ENCODE results near the gene PICK1.

The PICK1 gene

DNA sequence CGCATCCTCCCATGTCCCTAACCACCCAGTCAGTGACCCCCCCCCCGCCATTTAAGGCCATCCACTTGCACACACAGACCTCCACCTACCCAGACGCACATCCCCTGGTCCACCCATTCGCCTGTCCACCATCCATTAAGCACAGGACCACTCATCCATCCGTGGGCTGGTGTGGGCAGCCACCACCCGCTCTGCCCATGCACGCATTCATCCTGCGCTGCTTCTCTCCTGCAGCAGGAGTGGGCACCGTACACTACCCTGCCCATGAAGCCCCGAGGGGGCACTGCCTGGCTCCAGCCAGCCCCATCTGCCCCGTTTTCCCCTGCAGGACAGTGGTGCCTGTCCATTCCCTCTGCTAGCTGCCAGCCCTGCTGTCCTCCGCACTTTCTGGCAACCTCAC is 30.7 kb downstream of the PICK1 start:
- DNase-seq (ENCODE audit: low read depth in 2 of 2) = no peak

DNA sequence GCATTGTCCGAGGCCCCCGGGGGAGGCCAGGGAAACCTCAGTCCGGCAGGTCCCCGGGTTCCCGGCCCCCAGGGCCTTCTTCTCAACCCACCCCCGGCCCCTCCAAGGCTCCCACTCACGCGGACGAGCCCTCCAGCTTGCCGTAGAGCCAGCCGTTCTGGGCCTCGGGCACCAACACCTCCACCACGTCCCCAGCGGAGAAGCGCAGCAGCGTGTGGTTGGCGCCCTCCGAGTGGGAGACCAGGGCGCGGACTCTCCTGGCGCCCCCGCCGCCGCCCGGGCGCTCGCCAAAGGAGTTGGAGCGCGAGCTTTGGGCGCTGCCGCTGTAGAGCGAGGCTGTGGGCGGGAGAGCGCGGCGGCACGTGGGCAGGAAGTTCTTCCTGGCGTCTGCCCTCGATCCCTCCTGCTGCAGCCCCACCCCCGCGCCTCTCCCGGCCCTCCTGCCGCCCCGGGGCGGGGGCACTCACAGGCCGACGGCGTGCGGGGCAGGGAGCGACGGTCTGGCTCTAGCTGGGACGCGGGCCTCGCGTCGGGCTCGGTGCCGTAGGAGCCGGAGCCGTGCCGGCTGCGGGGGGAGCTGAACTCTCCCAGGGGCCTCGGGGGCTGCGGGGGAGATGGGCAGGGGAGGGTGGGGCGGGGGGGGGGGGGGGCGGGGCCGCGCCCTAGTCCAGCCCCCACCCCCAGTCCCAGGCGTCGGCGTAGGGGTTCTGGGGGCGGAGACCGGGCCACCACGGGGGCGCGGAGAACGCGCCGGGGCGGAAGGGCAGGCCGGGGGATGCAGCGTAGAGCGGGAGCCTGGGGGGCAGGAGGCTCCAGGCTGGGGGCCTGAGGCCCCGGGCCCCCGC is 31.6 kb downstream of the PICK1 start:
- no peak for DNase-seq (ENCODE audit: low read depth in 2 of 2)

DNA sequence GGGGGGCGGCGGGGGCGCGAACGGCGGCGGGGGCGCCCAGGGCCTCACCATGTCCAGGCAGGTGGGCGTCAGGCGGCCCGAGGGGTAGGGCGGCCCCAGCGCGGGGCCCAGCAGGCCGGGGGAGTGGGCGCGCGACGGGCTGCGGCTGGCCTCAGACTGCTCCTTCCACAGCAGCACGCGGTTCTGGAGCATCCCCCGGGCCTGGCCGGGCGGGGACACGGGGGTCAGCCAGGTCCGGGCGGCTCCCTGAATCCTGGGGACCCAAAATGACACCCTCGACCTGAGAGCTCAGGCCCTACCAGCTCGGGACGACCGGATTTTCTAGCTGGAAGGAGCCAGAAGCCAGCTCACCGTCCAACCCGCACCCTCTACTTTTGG is 32.3 kb downstream of the PICK1 start:
- no peak for DNase-seq (ENCODE audit: low read depth in 2 of 2)

DNA sequence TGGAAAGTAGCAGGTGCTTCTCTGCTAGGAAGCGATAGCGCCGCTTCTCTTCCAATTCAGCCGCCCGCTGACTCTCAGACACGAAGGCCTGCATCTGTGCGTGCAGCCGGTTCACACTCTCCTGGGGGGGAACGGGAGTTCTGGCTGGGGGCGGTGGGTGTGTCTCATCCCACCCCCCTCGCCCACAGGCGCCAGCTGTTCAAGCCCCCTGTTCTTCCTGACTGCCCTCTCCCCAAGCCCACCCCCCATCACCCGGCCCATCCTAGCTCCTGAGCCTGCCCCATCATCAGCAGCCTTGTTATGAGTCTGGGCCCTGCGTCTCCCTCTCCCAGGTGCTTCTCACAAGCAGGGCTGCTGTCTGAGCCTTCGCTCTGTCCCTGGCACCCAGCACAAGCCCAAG is 39.9 kb downstream of the PICK1 start:
- DNase-seq (ENCODE audit: low read depth in 2 of 2) = no peak

DNA sequence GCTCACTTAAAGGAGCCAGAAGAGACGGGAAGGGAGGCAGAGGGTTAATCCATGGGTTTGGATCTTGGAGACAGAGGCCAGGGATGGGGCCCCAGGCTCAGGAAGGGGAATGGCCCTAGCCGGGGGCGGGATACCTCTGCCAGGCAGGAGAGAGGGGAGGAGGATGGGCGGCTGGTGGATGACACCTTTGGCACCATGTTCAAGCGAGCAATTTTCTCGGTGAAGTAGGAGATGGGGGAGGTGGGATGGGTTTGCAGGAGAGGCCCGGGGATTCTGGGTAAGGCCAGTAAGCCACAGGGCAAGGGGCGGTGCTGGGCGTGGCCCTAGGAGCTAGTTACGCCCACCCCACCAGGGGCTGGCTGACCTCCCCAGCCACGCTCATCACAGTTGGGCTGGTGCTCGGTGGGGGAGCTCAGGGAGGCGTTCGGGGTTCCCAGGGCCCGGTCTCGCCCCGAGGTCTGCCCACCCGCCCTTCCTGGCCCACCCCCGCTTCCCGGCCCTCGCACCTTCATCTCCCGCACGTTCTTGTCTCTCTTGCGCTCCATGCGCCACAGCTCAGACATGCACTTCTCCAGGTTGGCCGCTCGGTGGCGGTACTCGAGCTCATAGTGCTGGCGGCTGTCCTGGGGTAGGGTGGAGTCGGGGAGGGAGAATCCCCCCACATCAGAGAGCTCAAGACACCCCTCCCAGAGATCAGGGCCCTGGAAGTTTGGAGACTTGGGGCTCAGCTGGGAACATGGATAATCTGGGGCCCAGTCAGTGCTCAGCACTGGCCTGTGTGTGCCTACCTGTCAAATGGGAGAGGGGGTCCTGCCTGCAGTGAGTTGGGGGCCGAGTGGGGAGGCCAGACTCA is 40.6 kb downstream of the PICK1 start:
- no peak for DNase-seq (ENCODE audit: low read depth in 2 of 2)

DNA sequence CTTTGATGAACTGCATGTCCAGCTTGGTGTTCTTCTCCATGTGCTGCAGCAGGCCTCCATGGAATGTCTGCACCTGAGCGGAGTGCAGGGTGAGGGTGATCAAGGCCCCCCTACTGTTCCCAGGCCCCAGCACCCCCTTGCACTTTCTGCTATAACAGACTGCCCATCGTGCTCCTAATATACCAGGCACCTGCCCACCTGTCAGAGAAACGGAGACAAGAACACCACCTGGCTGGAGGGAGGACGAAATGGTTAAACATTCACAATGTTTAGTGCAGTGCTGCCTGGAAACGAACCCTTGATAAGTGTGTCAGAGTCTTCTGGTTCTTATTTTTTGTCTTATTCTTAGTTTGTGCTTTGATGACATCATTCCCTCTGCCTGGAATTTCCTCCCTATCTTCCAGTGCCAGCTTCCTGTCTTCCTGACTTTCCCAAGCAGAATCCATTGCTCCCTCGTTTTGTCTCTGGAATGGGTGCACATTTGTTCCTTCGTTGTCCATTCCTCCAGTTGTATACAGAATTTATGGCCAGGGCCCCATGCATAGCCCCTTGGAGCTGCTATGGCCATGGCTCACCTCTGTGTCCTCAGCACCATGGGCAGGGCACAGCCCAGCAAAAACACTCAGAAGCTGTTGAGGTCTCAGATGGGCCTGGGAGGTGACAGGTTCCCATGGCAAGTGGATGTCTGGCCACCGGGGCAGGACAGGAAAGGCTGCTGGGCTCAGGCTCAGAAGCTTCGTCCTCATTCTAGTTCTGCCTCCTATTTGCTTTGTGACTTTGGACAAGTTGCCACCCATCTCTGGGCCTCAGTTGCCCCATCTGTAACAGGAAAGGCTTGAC is 41.4 kb downstream of the PICK1 start:
- no peak for DNase-seq (ENCODE audit: low read depth in 2 of 2)

DNA sequence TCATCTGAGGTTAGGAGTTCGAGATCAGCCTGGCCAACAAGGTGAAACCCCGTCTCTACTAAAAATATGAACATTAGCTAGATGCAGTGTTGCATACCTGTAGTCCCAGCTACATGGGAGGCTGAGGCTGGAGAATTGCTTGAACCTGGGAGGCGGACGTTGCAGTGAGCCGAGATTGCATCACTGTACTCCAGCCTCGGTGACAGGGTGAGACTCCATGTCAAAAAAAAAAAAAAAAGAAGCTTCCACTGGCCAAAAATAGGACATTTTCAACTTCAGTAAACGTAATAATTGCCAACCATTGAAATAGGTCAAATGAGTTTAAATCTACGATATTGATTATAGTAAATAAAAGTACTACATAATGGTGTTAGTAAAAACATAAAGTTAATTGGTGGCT is 46.4 kb downstream of the PICK1 start:
- DNase-seq (ENCODE audit: low read depth in 2 of 2) = no peak

DNA sequence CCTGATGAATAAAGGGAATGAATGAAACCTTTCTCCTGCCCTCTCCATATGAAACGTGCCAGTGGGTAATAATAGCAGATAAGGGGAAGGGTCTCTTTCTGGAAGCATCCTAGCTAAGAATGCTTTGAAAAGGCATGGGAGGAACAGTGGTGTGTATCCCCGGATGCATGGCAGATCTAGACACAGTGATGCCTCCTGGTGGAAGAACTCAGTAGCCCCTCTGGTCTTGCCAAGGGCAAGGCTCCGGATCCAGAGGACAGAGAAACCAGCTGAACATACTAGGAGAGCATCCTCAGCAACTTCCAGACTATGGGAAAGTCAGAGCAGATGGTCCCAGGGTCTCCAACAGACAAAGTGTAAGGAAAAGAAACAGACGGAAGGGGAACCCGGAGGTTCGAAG is 46.9 kb downstream of the PICK1 start:
- DNase-seq (ENCODE audit: low read depth in 2 of 2) = no peak

DNA sequence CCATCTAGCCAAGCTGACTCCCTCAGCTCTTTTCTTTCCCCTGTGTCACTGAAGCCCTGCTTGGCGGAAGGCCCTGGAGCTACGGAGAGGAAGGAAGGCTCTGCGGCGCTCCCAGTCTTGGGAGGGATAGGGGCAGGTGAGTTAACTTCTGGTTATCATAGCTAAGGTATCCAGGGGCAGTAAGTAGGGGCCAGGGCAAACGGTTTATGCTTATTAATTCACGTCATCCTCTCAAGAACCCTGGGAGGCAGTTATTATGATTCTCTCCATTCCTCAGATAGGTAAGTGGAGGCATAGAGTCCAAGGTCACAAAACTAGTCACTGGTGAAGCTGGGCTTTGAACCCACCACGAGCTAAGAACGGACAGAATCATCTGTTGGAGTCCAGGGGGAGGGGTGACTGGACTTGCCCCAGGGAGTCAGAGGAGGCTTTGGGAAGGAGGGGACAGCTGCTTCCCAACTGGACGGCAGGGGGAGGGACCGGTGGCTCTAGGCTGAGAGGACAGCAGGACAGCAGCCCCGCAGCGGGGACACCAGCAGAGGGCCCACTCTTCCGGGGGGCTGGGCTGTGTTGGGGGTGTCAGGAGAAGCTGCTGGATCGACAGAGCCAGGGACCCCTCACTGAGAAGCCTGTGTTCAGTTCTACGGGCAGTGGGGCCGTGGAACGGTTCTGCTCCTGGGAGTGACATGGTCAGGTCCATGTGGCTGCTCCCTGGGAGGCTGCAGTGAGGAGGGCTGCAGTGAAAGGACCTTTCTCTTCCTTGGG is 49.8 kb downstream of the PICK1 start:
- DNase-seq (ENCODE audit: low read depth in 2 of 2) = no peak

DNA sequence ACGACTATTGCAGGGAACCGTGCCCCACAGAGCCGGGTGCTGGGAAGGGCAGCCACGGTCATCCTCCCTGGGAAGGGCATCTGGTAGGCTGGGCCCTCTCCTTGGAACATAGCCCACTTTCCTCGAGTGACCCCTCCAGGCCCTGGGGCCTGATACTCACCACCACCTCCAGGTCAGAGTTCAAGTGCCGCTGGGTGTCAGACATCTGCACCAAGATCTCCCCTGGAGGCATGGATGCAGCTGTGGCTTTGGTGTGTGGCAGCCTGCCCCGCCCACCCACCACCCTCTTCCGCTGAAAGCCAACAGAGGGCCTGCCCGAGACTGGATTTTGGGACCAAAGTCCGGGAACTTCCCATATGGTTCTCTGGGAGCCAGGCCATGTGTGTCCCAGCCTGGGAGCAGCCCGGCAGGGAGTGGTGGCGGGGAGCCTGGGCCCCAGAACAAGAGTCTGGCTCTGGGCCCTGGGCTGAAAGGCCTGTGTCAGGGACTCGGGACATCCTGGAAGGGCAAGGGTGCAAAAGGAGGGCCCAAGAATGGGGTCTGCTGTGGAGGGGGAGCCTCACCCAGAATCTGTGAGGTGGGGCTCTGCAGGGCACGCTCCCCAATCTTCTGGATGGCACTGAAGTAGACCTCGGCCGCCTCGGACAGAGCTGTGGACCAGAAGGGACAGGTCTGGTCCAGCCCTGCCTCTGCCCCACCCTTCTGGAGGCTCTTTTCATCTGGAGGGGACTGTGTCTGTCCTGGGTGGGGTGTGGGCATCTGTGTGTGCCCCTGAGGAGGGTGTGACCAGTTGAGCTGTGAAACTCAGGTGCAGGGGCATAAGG is 50.7 kb downstream of the PICK1 start:
- no peak for DNase-seq (ENCODE audit: low read depth in 2 of 2)

DNA sequence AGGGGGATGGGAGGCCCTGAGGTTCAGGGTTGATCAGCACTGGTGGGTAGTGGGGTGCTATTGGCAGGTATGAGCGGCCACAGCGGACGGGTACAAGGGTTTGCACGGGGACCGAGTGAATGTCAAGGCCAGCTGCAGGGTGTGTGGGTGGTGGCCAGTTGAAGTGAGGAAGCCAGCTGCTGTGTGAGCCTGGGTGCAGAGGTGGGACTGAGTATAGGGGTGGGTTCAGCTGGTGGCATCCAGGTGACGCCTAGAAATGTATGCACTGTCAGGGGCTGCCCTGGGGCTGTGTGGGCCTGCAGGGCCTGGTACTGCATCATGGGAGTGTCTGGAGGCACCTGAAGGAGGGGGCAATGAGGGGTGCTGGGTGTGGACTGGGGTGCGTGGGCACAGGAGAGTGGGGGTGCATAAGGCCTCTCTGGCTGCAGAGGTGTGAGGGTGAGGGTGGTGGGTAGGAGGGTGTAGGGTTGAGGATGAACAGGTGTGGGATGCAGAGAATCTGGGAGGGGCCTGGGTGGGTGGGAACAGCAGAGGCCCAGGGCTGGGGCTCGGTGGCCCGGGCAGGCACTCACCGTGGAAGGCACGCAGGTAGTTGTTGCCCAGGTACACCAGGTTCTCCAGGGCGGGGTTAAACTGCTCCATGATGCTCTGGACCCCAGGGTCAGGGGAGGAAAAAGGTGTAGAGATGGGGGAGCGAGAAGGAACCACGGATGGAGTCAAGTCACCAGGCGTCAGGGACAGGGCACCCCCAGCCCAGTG is 51.5 kb downstream of the PICK1 start:
- no peak for DNase-seq (ENCODE audit: low read depth in 2 of 2)

DNA sequence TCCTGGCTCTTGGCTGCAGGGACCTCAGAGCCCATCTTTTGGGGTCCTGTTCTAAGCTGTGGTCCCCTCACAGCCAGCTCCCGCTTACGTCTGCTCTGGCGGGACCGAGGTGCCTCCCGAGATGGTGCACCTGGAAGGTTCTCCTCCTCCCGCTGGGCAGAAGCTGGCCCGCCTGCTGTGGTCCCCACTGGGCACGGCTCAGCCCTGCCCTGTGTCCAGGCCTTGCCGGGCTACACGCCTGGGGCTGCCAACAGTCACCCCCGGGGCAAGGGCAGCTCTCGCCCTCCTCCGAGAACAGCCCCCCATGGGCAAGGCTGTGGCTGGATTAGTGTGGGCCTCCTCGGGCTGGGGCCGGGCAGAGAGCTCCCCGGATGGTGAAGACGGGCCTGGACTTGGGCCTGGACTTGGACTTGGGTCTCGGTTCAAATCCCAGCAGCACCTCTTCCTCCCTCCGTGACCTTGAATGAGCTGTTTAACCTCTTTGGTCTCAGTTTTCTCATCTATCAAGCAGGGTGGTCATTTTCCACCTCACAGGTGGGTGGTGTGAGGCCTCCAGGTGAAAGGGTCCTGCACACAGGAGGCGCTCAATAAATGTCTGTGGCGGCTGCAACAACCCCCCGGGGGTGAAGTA is 52.3 kb downstream of the PICK1 start:
- no peak for DNase-seq (ENCODE audit: low read depth in 2 of 2)

DNA sequence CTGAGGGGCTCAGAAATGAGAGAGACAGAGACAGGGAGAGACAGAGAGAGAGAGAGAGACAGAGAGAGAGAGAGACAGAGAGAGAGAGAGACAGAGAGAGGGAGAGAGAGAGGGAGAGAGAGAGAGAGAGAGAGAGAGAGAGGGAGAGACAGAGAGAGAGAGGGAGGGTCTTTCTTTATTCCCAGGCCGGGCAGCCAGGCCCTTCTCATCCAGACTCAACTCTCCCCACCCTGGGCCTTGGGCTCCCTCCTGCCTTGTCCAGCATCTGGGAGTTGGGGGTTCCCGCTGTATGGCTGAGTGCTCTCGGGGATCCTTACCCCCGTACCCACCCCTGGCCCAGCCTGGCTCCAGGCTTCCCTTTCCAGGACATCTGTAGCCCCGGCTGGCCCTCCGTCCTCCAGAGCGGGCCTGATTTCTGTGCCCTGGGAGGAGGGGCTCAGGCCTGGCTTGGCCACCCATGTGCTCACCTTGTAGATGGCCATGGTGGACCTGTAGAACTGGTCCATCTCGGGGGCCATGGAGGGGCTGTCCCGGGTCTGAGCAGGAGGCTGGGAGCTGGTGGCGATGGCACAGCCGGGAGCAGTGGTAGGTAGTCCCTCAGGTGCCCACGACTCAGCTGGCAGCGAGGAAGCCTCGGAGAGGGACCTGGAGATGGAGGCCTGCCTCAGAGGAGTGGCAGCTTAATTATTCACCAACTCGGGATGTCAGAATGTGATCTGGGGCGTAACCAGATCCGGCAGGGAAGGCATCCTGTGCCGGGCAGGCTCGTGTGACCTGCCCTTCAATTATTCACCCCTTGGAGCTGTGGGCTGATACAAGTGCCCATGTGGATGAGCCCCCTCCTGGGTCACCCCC is 53.0 kb downstream of the PICK1 start, which contains the start of gene BAIAP2L2:
TSS of gene BAIAP2L2 (minus strand) at position 677 of the 855 bp plus-strand sequence. CDS start at position 518, 159 bp downstream.
- no peak for DNase-seq (ENCODE audit: low read depth in 2 of 2)

DNA sequence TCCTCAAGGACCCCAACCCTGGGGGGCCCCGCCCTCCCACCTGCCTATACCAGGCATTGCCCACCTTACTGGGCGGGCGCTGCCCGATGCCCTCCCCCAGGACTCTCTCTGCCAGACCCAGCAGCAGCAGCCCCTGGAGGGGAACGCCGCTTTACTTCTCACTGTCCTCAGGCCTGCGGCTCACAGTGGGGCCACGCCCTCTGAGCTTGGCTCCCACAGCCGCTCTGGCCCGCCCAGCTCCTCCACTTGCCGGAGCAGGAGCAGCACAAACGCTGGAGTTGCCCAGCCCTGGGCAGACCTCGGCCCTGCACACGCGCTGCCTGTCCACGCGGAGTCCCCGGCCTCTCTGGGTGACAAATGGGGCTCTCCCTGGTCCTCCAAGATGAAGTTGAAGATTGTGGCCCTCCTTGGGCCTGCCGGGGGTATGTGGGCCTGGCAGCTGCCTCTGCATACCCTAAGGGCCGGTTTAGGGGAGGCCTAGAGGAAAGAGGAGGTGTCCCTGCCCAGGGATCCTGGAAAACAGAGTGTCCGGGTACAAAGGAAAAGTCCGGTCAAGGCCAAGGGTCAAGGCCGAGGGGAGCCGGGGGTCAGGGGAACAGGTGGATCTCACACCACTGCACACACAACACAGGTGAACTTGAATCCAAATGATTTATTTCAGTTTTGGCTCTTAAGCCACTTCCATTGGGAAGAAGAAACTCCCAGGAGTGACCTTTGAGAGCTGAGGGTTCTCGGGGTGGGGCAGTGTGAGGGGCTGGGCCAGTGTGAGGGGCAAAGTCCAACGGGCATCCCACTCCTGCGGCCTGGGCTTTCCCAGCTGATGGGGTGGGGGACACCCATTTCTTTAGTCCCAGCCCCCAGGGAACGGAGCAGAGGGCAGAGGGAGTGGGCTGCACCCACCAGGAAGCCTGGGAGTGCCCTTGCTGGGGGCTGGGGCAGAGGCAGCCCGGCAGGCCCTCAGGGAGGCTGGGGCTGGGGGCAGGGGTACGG is 54.0 kb downstream of the PICK1 start:
- no peak for DNase-seq (ENCODE audit: low read depth in 2 of 2)

DNA sequence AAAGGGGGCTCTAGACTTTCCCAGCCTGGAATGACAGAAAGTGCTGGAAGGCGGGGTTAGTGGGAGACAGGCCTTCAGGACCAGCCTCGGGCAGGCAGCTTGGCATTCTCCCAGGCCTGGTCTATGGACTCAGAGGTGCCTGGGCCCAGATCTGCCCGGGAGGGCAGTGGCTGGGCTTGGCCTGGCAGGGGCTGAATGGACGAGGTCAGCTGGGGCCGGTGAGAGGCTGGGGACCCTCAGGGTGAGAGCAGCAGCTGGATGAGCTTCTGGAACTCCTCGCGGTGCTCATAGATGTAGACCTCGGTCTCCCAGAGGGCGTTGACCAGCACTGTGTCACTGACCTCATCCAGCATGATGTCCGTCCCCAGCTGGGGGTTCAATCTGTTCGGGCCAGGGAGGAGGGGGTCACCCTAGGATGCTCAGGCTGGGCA is 54.7 kb downstream of the PICK1 start:
- DNase-seq (ENCODE audit: low read depth in 2 of 2) = no peak

DNA sequence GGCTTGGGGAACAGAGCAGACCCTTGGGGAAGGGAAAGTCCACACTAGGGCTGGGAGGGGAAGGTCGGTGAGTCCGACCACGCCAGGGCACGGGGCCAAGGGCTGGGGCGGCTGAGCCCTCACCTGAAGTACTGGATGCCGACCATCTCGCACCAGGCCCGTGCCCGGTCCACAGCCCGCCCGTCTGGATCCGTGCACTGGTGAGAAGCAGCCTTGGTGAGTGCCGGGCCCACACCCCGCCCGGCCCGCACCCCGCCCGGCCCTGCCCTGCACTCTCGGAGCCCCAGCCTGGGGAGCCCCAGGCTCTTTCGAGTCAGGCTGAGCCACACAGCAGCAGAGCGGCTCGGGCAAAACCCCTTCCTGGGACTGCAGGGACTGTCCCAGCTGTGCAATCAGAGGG is 55.2 kb downstream of the PICK1 start:
- DNase-seq (ENCODE audit: low read depth in 2 of 2) = no peak
